ENCODE data around the gene ARRDC1.

Gene ARRDC1

GRCh38 chr9:137604345-137605086 is 970 bp upstream of the ARRDC1 start:
- no peak for TF ChIP-seq GABPA (IDR thresholded peaks at IDR 0.05; ENCODE audit: low read depth)
- TF ChIP-seq POLR2AphosphoS5 (IDR thresholded peaks at IDR 0.05; ENCODE audit: low read depth): no peak
- Histone ChIP-seq H3K27ac (replicated peaks) (no peak overlapping the region), H3K4me3 (replicated peaks; ENCODE audit: insufficient read depth, low read length) (peak overlapping the region; percentile 50), H3K27me3 (ENCODE audit: insufficient read depth, poor library complexity, severe bottlenecking) (no peaks in the 10 kb centered on the region)
- DNase-seq (ENCODE audit: low read depth in 1 of 2, low spot score in 1 of 2): no peak

GRCh38 chr9:137606005-137606621 is 627 bp downstream of the ARRDC1 start:
- peak overlapping the region; percentile 87 for H3K27ac ChIP-seq (replicated peaks)
- TF ChIP-seq SPI1 (IDR thresholded peaks at IDR 0.05; ENCODE audit: borderline replicate concordance, low read depth): no peak
- peak; percentile 4 for TF ChIP-seq REST (IDR thresholded peaks at IDR 0.05; ENCODE audit: insufficient replicate concordance, low read depth)
- no peak for DNase-seq (ENCODE audit: low read depth in 1 of 2, low spot score in 1 of 2)
- H3K4me3 ChIP-seq (replicated peaks; ENCODE audit: insufficient read depth, low read length): peak overlapping the region; percentile 80
- no peaks in the 10 kb centered on the region for H3K27me3 ChIP-seq (ENCODE audit: insufficient read depth, poor library complexity, severe bottlenecking)

GRCh38 chr9:137606734-137607138 is 1.2 kb downstream of the ARRDC1 start:
- DNase-seq (ENCODE audit: low read depth in 1 of 2, low spot score in 1 of 2): no peak
- TF ChIP-seq GABPA (IDR thresholded peaks at IDR 0.05; ENCODE audit: low read depth) (no peak), REST (IDR thresholded peaks at IDR 0.05; ENCODE audit: insufficient replicate concordance, low read depth) (no peak), CTCF (IDR thresholded peaks at IDR 0.05; ENCODE audit: insufficient read depth, low read length) (no peak), SPI1 (IDR thresholded peaks at IDR 0.05; ENCODE audit: borderline replicate concordance, low read depth) (no peak), POLR2AphosphoS5 (IDR thresholded peaks at IDR 0.05; ENCODE audit: low read depth) (no peak)
- Histone ChIP-seq H3K4me3 (replicated peaks; ENCODE audit: insufficient read depth, low read length) (peak overlapping the region; percentile 80), H3K27ac (replicated peaks) (peak overlapping the region; percentile 87), H3K27me3 (ENCODE audit: insufficient read depth, poor library complexity, severe bottlenecking) (no peaks in the 10 kb centered on the region)

- Histone ChIP-seq H3K4me3 (replicated peaks; ENCODE audit: insufficient read depth, low read length) (peak overlapping the region; percentile 80), H3K27ac (replicated peaks) (peak overlapping the region; percentile 87), H3K27me3 (ENCODE audit: insufficient read depth, poor library complexity, severe bottlenecking) (no peaks in the 10 kb centered on the region)
- peak in 1 of 2 experiments; percentile 52 for DNase-seq (ENCODE audit: low read depth in 1 of 2, low spot score in 1 of 2)
- TF ChIP-seq REST (IDR thresholded peaks at IDR 0.05; ENCODE audit: insufficient replicate concordance, low read depth) (no peak), SPI1 (IDR thresholded peaks at IDR 0.05; ENCODE audit: borderline replicate concordance, low read depth) (no peak), CTCF (IDR thresholded peaks at IDR 0.05; ENCODE audit: insufficient read depth, low read length) (no peak), GABPA (IDR thresholded peaks at IDR 0.05; ENCODE audit: low read depth) (no peak), POLR2AphosphoS5 (IDR thresholded peaks at IDR 0.05; ENCODE audit: low read depth) (no peak)
These were observed 1.8 kb downstream of the ARRDC1 start for GRCh38 chr9:137607141-137607857.

Measured in HL-60 (cell line).